Stimulated activated CD8-positive, alpha-beta memory T cell treated with anti-CD3 and anti-CD28 coated beads, Interleukin-7, amount 100 ng/mL, for 48 hours (primary cell): ENCODE data around the gene CBFA2T3.
A peak's percentile ranks its signal among the peaks of the same experiment; 100 is the strongest.

ENCODE experiments used
- DNase-seq, 2 donors: peaks; one replicate each; pipeline ENCODE4 v3.0.0-alpha.2; 2020; ENCODE audit warnings: low read depth in 1 of 2; ENCODE audit errors: extremely low read depth in 1 of 2

Gene CBFA2T3

DNA sequence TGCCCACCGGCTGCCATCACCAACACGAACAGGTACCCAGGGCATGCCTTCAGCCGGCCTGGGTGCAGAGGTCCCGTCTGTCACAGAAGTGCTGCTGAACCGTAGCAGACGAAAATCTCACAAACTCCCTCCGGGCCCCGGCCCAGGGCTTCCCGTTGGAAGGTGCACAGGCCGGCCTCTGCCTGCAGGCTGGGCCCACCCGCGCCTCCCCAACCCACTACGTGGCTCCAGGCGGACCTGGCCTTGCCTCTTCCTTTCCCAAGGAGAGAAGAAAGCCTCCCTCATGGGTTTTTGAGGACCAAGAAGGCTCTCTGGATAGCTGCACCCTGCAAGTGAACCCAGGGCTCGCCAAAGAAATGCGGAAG, 65.1 kb downstream of the CBFA2T3 start:
- DNase-seq = no peak

DNA sequence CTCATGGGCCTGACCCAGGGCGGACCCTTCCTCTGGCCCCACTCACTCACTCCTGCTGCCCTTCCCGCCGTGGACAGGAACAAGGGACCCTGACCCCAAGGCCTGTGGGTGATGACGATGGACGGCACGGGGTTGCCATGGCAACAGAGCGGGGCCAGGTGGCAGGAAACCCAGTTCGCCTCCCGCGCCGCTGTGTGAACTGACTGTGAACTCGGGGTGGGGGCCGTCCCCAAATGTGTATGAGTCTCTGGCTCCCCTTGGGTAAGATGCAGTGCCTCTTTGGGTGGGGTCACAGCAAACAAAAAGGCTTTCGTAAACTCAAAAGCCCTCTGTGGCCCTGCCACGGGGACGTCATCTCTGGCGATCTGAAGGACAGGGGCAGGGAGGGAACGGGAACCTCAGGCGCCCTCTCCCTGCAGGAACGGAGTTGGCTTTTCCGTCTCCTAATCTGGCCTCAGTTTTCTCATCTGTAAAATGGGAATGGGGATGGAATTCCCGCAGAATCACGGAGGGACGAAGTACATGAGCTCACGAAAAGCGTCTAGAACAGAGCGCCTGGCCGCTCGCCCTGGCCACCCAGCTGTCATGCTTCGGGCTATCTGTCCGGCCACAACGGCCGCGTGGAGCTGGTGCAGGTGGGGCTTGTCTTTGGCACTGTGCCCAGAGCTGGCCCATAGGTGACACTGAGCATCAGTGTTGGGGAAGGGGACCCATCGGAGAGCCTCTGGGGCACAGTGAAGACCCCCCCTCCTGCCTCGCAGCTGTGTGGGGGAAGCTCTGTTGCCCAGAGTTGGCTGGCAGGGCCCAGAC, 65.7 kb downstream of the CBFA2T3 start:
- DNase-seq = no peak

GRCh38 chr16:88910284-88911135, 66.5 kb downstream of the CBFA2T3 start:
- DNase-seq = no peak

- DNase-seq = no peak
Observed at GRCh38 chr16:88909431-88910210, 67.4 kb downstream of the CBFA2T3 start.

- no peak for DNase-seq
Observed at GRCh38 chr16:88908307-88908706, 68.7 kb downstream of the CBFA2T3 start.

GRCh38 chr16:88907768-88908167, 69.2 kb downstream of the CBFA2T3 start:
- no peak for DNase-seq

GRCh38 chr16:88906535-88907105, 70.4 kb downstream of the CBFA2T3 start:
- no peak for DNase-seq

DNA sequence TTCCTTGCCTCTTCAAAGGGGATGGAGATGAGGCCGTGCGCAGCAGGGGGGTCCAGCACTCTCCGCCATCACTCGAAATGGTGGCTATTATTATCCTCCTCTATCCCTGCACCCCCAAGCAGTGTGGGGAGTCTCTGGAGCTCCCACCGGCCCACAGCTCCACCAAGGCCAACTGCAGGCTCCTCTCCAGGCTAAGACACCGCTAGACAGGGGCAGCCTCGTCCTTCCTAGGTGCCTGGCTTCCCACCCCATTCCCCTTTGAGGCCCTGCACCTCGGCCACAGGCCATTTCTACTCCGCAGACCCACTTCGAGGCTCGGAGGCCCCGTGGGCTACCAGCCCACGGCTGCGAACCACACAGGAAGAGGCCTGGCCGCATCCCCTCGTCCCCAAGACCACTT, 71.0 kb downstream of the CBFA2T3 start:
- DNase-seq = no peak

DNA sequence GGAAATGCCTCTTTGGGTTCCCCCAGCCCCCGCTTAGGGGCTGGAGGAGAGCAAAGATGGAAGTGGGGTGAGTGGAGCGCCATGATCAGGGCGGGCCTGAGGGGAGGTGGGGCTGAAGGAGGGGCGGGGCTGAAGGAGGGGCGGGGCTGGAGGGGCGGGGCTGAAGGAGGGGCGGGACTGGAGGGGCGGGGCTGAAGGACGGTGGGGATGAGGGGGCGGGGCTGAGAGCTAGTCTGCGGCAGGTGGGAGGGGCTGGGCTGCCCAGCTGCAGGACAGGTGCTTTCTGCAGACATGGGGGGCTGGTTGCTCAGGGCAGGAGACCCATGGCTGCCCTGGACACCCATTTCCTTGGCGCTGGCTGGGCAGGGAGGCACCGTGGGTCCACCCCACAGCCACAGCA, 71.4 kb downstream of the CBFA2T3 start:
- peak in 1 of 2 donors; percentile 3 for DNase-seq

- DNase-seq = no peak
Observed at GRCh38 chr16:88904676-88905365, 72.2 kb downstream of the CBFA2T3 start.

- no peak for DNase-seq
Observed at GRCh38 chr16:88903267-88903666, 73.7 kb downstream of the CBFA2T3 start.

DNA sequence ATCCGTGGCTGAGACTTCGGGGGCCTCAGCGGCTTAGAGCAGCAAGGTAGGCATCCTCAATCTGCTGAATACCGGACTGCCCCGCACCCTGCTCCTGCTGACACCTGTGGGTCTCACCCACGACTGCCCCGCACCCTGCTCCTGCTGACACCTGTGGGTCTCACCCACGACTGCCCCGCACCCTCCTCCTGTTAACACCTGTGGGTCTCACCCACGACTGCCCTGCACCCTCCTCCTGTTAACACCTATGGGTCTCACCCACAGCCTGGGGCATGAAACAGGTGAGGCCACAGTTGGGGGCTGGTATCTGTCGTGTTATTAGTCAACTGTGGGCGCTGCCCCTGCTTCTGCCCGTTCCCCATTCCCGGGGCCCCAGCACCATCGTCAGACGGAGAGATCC, 74.3 kb downstream of the CBFA2T3 start:
- DNase-seq = no peak

- no peak for DNase-seq
Observed at GRCh38 chr16:88901718-88902337, 75.2 kb downstream of the CBFA2T3 start.

DNA sequence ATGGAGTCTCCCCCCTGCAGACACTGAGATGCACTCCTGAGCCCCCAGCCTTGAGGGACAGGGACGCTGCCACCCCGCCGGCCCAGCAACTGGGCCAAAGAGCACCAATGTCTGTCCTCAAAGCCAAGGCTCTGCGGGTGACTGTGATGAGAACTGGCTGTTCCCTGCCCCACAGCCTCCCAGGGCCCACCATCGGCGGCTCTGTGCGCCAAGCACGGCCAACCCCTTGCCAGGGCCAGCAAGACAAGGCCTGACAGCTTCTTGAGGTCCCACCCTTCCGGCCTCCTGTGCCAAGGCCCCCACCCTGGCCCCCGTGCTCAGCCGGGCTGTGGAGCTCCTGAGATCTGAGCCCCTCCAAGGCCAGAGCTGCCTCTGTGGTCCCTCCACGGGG, 76.3 kb downstream of the CBFA2T3 start:
- no peak for DNase-seq

DNA sequence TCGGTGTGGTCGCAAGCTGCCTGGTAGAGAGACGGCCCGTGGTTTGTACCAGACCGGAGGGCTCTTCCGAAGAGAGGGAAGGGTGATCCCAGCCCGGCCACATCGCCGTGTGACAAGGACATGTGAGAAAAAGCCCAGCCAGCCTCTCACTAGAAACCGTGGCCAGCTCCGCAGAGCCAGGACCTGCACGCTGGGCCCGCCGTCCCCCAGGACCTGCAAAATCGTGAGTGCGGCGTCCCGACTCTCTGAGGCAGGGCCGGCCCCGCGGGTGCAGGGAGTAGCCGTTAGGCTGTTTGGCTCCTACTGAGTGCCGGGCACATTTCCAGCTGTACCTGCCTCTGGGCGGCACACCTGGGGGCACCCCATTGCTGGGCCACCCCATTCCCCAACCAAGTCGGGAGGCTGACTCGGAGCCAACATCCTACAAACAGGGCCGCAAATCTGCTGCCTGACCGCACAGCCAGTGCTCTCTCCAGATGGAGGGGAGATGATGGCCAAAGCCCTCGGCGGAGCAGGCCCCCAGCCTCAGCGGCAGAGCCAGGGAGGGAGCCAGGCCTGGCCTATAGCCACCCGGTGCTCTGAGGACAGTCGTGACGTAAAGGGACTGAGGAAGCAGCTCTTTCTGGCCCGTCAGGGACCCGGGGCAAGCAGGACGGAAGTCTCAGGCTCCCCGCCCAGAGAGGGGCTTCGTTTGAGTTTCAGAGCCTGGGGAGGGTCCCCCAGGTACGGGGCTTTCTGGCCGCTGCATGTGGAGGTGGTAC, 76.9 kb downstream of the CBFA2T3 start:
- DNase-seq = no peak

- DNase-seq = no peak
Observed at GRCh38 chr16:88897696-88898425, 79.1 kb downstream of the CBFA2T3 start.

DNA sequence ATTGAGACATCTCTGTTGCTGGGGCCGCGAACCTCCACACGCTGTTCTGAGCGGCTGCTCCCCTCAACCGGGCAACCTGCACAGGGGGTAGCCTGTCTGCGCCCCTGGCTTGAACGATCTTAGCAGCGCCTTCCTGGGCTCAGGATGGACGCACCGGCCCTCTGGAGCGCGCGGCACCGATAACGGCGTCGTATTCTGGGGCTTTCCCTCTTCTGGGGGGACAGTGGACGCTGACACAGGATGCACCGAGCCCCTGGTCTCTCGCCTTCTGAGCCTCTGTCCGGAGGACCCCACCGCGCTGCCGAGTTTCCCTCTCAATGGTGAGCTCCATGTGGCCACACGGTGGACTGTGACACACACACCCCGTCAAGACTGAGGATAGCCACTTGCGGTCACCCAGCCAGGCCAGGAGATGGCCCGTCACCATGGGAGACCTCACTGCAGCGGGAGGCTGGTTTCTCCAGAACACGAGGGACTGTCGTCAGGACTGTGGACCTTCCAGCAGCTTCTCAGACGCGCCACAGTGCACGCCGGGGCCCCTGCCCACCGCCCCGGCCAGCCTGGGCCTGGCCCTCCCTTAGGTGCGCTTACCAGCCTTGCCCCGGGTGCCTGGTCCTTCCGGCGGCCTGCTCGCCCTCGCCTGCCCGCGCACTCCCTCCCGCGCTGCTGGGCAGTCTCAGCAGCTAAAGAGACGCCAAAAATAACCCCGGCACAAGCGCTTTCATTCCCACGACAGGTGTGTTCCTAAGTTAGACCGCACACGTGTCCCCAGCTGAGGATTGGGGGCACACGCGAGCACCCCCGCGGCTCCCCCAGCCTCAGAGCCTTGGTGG, 80.6 kb downstream of the CBFA2T3 start:
- DNase-seq = no peak

DNA sequence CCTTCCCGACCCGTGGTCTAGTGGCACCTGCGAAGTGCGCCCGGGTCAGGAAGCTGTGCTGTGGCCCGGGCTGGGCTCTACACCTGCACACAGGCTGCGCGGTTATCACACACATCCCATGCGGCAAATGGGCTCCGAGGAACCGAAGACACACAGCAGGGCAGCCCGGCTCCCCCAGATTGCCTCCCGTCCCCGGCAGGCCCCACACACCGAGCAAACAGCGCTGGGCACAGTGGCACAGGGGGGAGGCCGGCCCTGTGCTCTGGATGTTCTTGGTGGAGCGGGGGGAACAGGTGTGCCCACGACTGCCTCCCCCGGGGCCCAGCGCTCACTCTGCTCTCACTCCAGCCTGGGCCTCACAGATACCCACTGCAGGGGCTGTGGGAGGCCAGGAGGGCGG, 81.7 kb downstream of the CBFA2T3 start:
- DNase-seq = no peak
